H7 (cell line): ENCODE measurements around the gene UQCRQ. TPM values are rescaled to one million over a fixed set of nuclear protein-coding genes. Genes with fewer than 3 reads are reported as not detected.
"Not testable (repeated sequence)": the region's sequence is repeated elsewhere in the genome, so short reads cannot be mapped to it uniquely, and the experiment has no call there.

Experiments used
- DNase-seq: peaks from one replicate; pipeline ENCODE4 v3.0.0; 2012
- H3K27me3 ChIP-seq: 2 replicates; pipeline ENCODE4 v1.6.0; 2011; ENCODE audit warnings: mild to moderate bottlenecking, low read length; ENCODE audit not compliant: control insufficient read depth, insufficient read depth
- H3K36me3 ChIP-seq: replicated peaks from 2 replicates; pipeline ENCODE4 v1.5.1; 2011; ENCODE audit warnings: low read length; ENCODE audit not compliant: control insufficient read depth, insufficient read depth
- H3K4me3 ChIP-seq: 2 replicates; pipeline ENCODE4 v1.5.1; 2011; ENCODE audit warnings: low read depth, mild to moderate bottlenecking, control low read depth, low read length, moderate library complexity; ENCODE audit not compliant: insufficient read depth
- total RNA-seq: library from RNA; depleted of rRNA; stranded (reverse); fragments of >200 nt; shearing (Covaris generic); gene quantifications from 2 replicates; pipeline ENCODE4 v1.2.3, GENCODE V29; 2014

UQCRQ gene
- total RNA-seq, 1 experiment from 2014 or later, result 137 TPM

- H3K4me3 ChIP-seq, result no peak overlapping the region
- no peaks in the 10 kb centered on the region for H3K27me3 ChIP-seq
- no peaks in the 10 kb centered on the region for H3K36me3 ChIP-seq
- DNase-seq, result no peak
Observed at GRCh38 chr5:132840896-132841295, 25.5 kb upstream of the UQCRQ start.

- Histone ChIP-seq H3K4me3 (no peak overlapping the region), H3K36me3 (no peaks in the 10 kb centered on the region), H3K27me3 (no peaks in the 10 kb centered on the region)
- DNase-seq, result no peak
Observed at GRCh38 chr5:132841305-132841704, 25.1 kb upstream of the UQCRQ start.

- Histone ChIP-seq H3K36me3 (no peaks in the 10 kb centered on the region), H3K4me3 (no peak overlapping the region), H3K27me3 (no peaks in the 10 kb centered on the region)
- DNase-seq, result no peak
Observed at GRCh38 chr5:132848270-132848669, 18.2 kb upstream of the UQCRQ start.

GRCh38 chr5:132849347-132849746, 17.1 kb upstream of the UQCRQ start:
- Histone ChIP-seq H3K27me3 (no peaks in the 10 kb centered on the region), H3K4me3 (no peak overlapping the region), H3K36me3 (no peaks in the 10 kb centered on the region)
- no peak for DNase-seq

GRCh38 chr5:132850066-132850465, 16.4 kb upstream of the UQCRQ start:
- DNase-seq, result no peak
- no peaks in the 10 kb centered on the region for H3K36me3 ChIP-seq
- H3K4me3 ChIP-seq, result no peak overlapping the region

GRCh38 chr5:132853323-132853722, 13.1 kb upstream of the UQCRQ start:
- H3K36me3 ChIP-seq, result no peaks in the 10 kb centered on the region
- DNase-seq, result no peak

More at GRCh38 chr5:132850066-132850465, 16.4 kb upstream of the UQCRQ start:
- H3K27me3 ChIP-seq, result no peaks in the 10 kb centered on the region

GRCh38 chr5:132853790-132854189, 12.7 kb upstream of the UQCRQ start:
- no peak overlapping the region for H3K4me3 ChIP-seq
- DNase-seq, result no peak
- H3K27me3 ChIP-seq, result no peaks in the 10 kb centered on the region
- no peaks in the 10 kb centered on the region for H3K36me3 ChIP-seq

More at GRCh38 chr5:132853323-132853722, 13.1 kb upstream of the UQCRQ start:
- no peaks in the 10 kb centered on the region for H3K27me3 ChIP-seq
- no peak overlapping the region for H3K4me3 ChIP-seq

GRCh38 chr5:132854301-132854700, 12.1 kb upstream of the UQCRQ start:
- no peaks in the 10 kb centered on the region for H3K36me3 ChIP-seq
- DNase-seq, result no peak
- no peaks in the 10 kb centered on the region for H3K27me3 ChIP-seq
- H3K4me3 ChIP-seq, result no peak overlapping the region

GRCh38 chr5:132854992-132855391, 11.4 kb upstream of the UQCRQ start:
- not testable (repeated sequence) for DNase-seq, H3K36me3 ChIP-seq, H3K4me3 ChIP-seq, H3K27me3 ChIP-seq

GRCh38 chr5:132856011-132856410, 10.4 kb upstream of the UQCRQ start:
- Histone ChIP-seq H3K4me3 (no peak overlapping the region), H3K27me3 (no peaks in the 10 kb centered on the region), H3K36me3 (no peaks in the 10 kb centered on the region)
- no peak for DNase-seq

- Histone ChIP-seq H3K4me3 (no peak overlapping the region), H3K27me3 (no peaks in the 10 kb centered on the region; the same call in 1 of the 2 replicates), H3K36me3 (no peaks in the 10 kb centered on the region)
- no peak for DNase-seq
Observed at GRCh38 chr5:132859889-132860437, 6.5 kb upstream of the UQCRQ start.

GRCh38 chr5:132860742-132861141, 5.7 kb upstream of the UQCRQ start:
- Histone ChIP-seq H3K36me3 (no peaks in the 10 kb centered on the region), H3K4me3 (no peak overlapping the region), H3K27me3 (no peaks in the 10 kb centered on the region; the same call in 1 of the 2 replicates)
- DNase-seq, result no peak

GRCh38 chr5:132865668-132866341, 637 bp upstream of the UQCRQ start:
- Histone ChIP-seq H3K27me3 (no peaks in the 10 kb centered on the region; the same call in 1 of the 2 replicates), H3K36me3 (peaks cover 8% of the 10 kb centered on the region), H3K4me3 (peak overlapping the region; percentile 95)
- no peak for DNase-seq

- Histone ChIP-seq H3K4me3 (peak overlapping the region; percentile 95), H3K36me3 (peaks cover 8% of the 10 kb centered on the region), H3K27me3 (no peaks in the 10 kb centered on the region)
- DNase-seq, result no peak
Observed at GRCh38 chr5:132867046-132867451, 607 bp downstream of the UQCRQ start.

- no peak for DNase-seq
- Histone ChIP-seq H3K36me3 (peaks cover 8% of the 10 kb centered on the region), H3K4me3 (no peak overlapping the region), H3K27me3 (no peaks in the 10 kb centered on the region)
Observed at GRCh38 chr5:132868754-132869153, 2.3 kb downstream of the UQCRQ start.
